GM23338 (cell line): Measurements from ENCODE around the gene SOST. TPM values are rescaled to one million over a fixed set of nuclear protein-coding genes. Genes with fewer than 3 reads are reported as not detected.

Source experiments
- ATAC-seq: fragments of 200-7000 bp; cut with Tn5 transposase; 3 replicates; pipeline ENCODE4 v1.9.1; 2020
- DNase-seq: peaks from one replicate; pipeline ENCODE4 v3.0.0-alpha.2; 2015; ENCODE audit warnings: low spot score
- H2AFZ ChIP-seq: fragments of 200-600 bp; sonication (generic); 2 replicates; pipeline ENCODE4 v1.8.0; 2016; ENCODE audit warnings: antibody characterized with exemption, mild to moderate bottlenecking, moderate library complexity
- H3F3A ChIP-seq: fragments of 200-600 bp; sonication (generic); replicated peaks from 2 replicates; pipeline ENCODE4 v1.8.0; 2017; ENCODE audit warnings: antibody characterized with exemption, mixed run types, low read depth
- H3K27ac ChIP-seq: fragments of 200-600 bp; sonication (generic); 2 replicates; pipeline ENCODE4 v1.6.1; 2016; ENCODE audit warnings: low read depth
- H3K27me3 ChIP-seq: fragments of 200-600 bp; sonication (generic); 2 replicates; pipeline ENCODE4 v1.8.0; 2016; ENCODE audit warnings: mild to moderate bottlenecking, mixed run types, moderate library complexity; ENCODE audit not compliant: insufficient read depth
- H3K36me3 ChIP-seq: fragments of 200-600 bp; sonication (generic); 2 replicates; pipeline ENCODE4 v1.8.0; 2016; ENCODE audit warnings: mild to moderate bottlenecking; ENCODE audit not compliant: insufficient read depth
- H3K4me1 ChIP-seq: fragments of 200-600 bp; sonication (generic); 2 replicates; pipeline ENCODE4 v1.8.0; 2016; ENCODE audit warnings: mild to moderate bottlenecking, moderate library complexity; ENCODE audit not compliant: insufficient read depth
- H3K4me2 ChIP-seq: fragments of 200-600 bp; sonication (generic); 2 replicates; pipeline ENCODE4 v1.7.1; 2017; ENCODE audit warnings: mixed run types
- H3K4me3 ChIP-seq: fragments of 200-600 bp; sonication (generic); 2 replicates; pipeline ENCODE4 v1.6.1; 2016; ENCODE audit warnings: mixed run types
- H3K79me2 ChIP-seq: fragments of 200-600 bp; sonication (generic); replicated peaks from 2 replicates; pipeline ENCODE4 v1.8.0; 2017; ENCODE audit warnings: mild to moderate bottlenecking; ENCODE audit not compliant: insufficient read depth
- H3K9me2 ChIP-seq: fragments of 200-600 bp; sonication (generic); 2 replicates; pipeline ENCODE4 v1.8.0; 2017; ENCODE audit not compliant: insufficient read depth
- H4K20me1 ChIP-seq: fragments of 200-600 bp; sonication (generic); replicated peaks from 2 replicates; pipeline ENCODE4 v1.8.0; 2017; ENCODE audit warnings: mild to moderate bottlenecking; ENCODE audit not compliant: insufficient read depth
- H3K27ac Mint-ChIP-seq: 2 replicates; pipeline ENCODE4 v1.8.0; 2020; ENCODE audit warnings: inconsistent platforms, mild to moderate bottlenecking, moderate library complexity, mixed read lengths
- H3K27me3 Mint-ChIP-seq: 3 replicates; pipeline ENCODE4 v1.8.0; 2022; ENCODE audit warnings: low read depth, mild to moderate bottlenecking, moderate library complexity, mixed read lengths, inconsistent platforms; ENCODE audit not compliant: insufficient read depth, poor library complexity
- H3K36me3 Mint-ChIP-seq: 3 replicates; pipeline ENCODE4 v1.8.0; 2021; ENCODE audit warnings: low read depth, mild to moderate bottlenecking, inconsistent platforms, moderate library complexity, mixed read lengths
- H3K4me1 Mint-ChIP-seq: 3 replicates; pipeline ENCODE4 v1.8.0; 2020; ENCODE audit warnings: mild to moderate bottlenecking, inconsistent platforms, mixed read lengths
- H3K4me3 Mint-ChIP-seq: 3 replicates; pipeline ENCODE4 v1.8.0; 2021; ENCODE audit warnings: moderate library complexity, mild to moderate bottlenecking, inconsistent platforms, mixed read lengths
- H3K9me3 Mint-ChIP-seq: 3 replicates; pipeline ENCODE4 v1.8.0; 2020; ENCODE audit warnings: moderate library complexity, mild to moderate bottlenecking, inconsistent platforms, mixed read lengths
- CREB1 ChIP-seq: fragments of 250-450 bp; sonication (Bioruptor Pico); IDR thresholded peaks from 2 replicates; pipeline ENCODE4 v1.5.0; 2020; ENCODE audit warnings: low read depth, mild to moderate bottlenecking, moderate library complexity
- CTCF ChIP-seq, 2 experiments: fragments of 200-600 bp in 1 of 2; sonication (generic) in 1 of 2; conservative IDR thresholded peaks; 2 replicates each; pipeline versions ENCODE4 v1.5.1 to v1.6.1; 2016 to 2017; ENCODE audit warnings: antibody characterized with exemption in 2 of 2, low read depth in 2 of 2, mild to moderate bottlenecking in 2 of 2, moderate library complexity in 1 of 2
- ETS1 ChIP-seq: IDR thresholded peaks from 2 replicates; pipeline ENCODE4 v1.6.1; 2016; ENCODE audit warnings: antibody characterized with exemption
- JUNB ChIP-seq: IDR thresholded peaks from one replicate; pipeline ENCODE4 v1.6.1; 2016; ENCODE audit warnings: antibody characterized with exemption; ENCODE audit not compliant: unreplicated experiment
- POLR2AphosphoS5 ChIP-seq: IDR thresholded peaks from 2 replicates; pipeline ENCODE4 v1.6.1; 2016; ENCODE audit warnings: antibody characterized with exemption, low read depth
- REST ChIP-seq: IDR thresholded peaks from one replicate; pipeline ENCODE4 v1.6.1; 2018; ENCODE audit warnings: antibody characterized with exemption; ENCODE audit not compliant: unreplicated experiment
- STAT1 ChIP-seq: IDR thresholded peaks from one replicate; pipeline ENCODE4 v1.6.1; 2016; ENCODE audit warnings: antibody characterized with exemption; ENCODE audit not compliant: unreplicated experiment
- ZNF114 ChIP-seq: fragments of 250-450 bp; sonication (Bioruptor Pico); IDR thresholded peaks from 2 replicates; pipeline ENCODE4 v1.5.0; 2020; ENCODE audit warnings: mild to moderate bottlenecking, moderate library complexity
- ZNF331 ChIP-seq: fragments of 250-450 bp; sonication (Bioruptor Pico); IDR thresholded peaks from 2 replicates; pipeline ENCODE4 v1.5.0; 2020; ENCODE audit warnings: low read depth, mild to moderate bottlenecking, moderate library complexity
- polyA plus RNA-seq: library from polyadenylated mRNA; unstranded; fragments of >200 nt; fragmentation: Nextera tagmentation; extraction: Ambion mirVana; gene quantifications from 2 replicates; pipeline ENCODE4 v1.2.1, GENCODE V29; 2016
- total RNA-seq: library from RNA; depleted of rRNA; stranded (reverse); fragments of >200 nt; shearing (Covaris generic); gene quantifications from 2 replicates; pipeline ENCODE4 v1.2.3, GENCODE V29; 2014

Gene SOST
- total and polyA plus RNA-seq, 2 experiments from 2014 or later = not detected

GRCh38 chr17:43709210-43709609, 49.4 kb downstream of the SOST start:
- no peaks in the 10 kb centered on the region for H3K9me3 Mint-ChIP-seq
- Histone ChIP-seq H4K20me1 (no peaks in the 10 kb centered on the region), H3K9me2 (no peaks in the 10 kb centered on the region), H2AFZ (no peak overlapping the region), H3K36me3 (no peaks in the 10 kb centered on the region), H3K4me3 (no peak overlapping the region), H3F3A (no peaks in the 10 kb centered on the region), H3K27ac (no peak overlapping the region), H3K4me2 (no peak overlapping the region), H3K27me3 (peaks cover 24% of the 10 kb centered on the region), H3K4me1 (peaks cover 9% of the 10 kb centered on the region; the same call in 1 of the 2 replicates), H3K79me2 (no peaks in the 10 kb centered on the region)
- H3K4me3 Mint-ChIP-seq = no peak overlapping the region
- TF ChIP-seq REST = no peak
- no peak for TF ChIP-seq JUNB
- no peak for TF ChIP-seq STAT1
- no peak overlapping the region for H3K27ac Mint-ChIP-seq
- no peak for DNase-seq
- no peak for ATAC-seq
- no peaks in the 10 kb centered on the region; the same call in 2 of the 3 replicates for H3K36me3 Mint-ChIP-seq
- peaks cover 29% of the 10 kb centered on the region for H3K27me3 Mint-ChIP-seq
- H3K4me1 Mint-ChIP-seq = peaks cover 13% of the 10 kb centered on the region

DNA sequence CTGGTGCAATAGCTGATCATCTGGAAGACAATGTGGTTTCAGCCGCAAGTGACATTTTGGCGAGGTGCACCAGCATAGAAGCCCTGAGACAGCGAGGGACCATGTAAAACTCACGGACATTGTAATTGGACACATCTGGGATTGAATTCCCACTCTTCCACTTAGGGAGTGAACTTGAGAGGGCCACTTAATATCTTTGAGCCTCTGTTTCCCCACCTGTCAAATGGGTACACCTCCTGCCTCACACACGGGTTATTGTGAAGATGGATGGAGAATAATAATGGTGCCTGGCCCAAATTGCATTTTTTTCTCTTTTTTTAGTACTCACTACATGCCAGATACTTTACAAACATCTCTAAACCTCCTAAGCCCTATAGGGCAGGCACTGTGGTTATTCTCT, 51.4 kb downstream of the SOST start:
- Mint-ChIP-seq H3K27me3 (peaks cover 15% of the 10 kb centered on the region), H3K9me3 (no peaks in the 10 kb centered on the region), H3K36me3 (no peaks in the 10 kb centered on the region; the same call in 2 of the 3 replicates), H3K4me3 (no peak overlapping the region), H3K4me1 (peaks cover 14% of the 10 kb centered on the region), H3K27ac (no peak overlapping the region)
- ATAC-seq = no peak
- 0 out of 2 replicates have a peak, but pooled peaks cover 6% of the 10 kb centered on the region for H3K4me1 ChIP-seq
- no peak overlapping the region for H2AFZ ChIP-seq
- no peaks in the 10 kb centered on the region for H3F3A ChIP-seq
- H3K4me2 ChIP-seq = no peak overlapping the region
- H3K4me3 ChIP-seq = no peak overlapping the region
- no peaks in the 10 kb centered on the region for H3K79me2 ChIP-seq
- DNase-seq = no peak
- no peaks in the 10 kb centered on the region for H4K20me1 ChIP-seq
- H3K9me2 ChIP-seq = no peaks in the 10 kb centered on the region
- TF ChIP-seq ZNF331 (CRISPR knock-in tag) = no peak
- no peaks in the 10 kb centered on the region for H3K36me3 ChIP-seq
- no peak overlapping the region for H3K27ac ChIP-seq
- peaks cover 4% of the 10 kb centered on the region; the same call in 1 of the 2 replicates for H3K27me3 ChIP-seq

DNA sequence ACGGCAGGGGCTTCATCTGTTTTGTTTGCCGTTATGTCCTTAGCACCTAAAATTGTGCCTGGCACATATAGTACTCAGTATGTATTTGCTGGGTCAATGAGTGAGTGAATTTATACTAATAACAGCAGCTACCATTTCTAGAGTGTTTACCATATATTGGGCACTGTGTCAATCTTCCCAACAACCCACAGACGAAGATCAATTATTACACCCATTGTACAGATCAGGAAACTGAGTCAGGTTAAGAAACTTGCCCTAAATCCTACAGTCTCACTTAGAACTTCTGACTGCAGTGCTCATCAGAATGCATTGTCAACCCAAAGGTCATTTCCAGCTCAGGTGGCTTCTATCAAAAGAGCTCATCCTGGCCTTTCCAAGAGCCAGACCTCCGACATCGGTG, 52.4 kb downstream of the SOST start:
- no peaks in the 10 kb centered on the region for H3K9me3 Mint-ChIP-seq
- no peaks in the 10 kb centered on the region for H3K9me2 ChIP-seq
- H3K4me2 ChIP-seq = no peak overlapping the region
- no peaks in the 10 kb centered on the region; the same call in 2 of the 3 replicates for H3K36me3 Mint-ChIP-seq
- no peaks in the 10 kb centered on the region for H3F3A ChIP-seq
- no peaks in the 10 kb centered on the region for H3K36me3 ChIP-seq
- H4K20me1 ChIP-seq = no peaks in the 10 kb centered on the region
- no peak overlapping the region for H3K27ac Mint-ChIP-seq
- H3K27me3 Mint-ChIP-seq = peaks cover 9% of the 10 kb centered on the region
- H3K4me1 ChIP-seq = peaks cover 10% of the 10 kb centered on the region; the same call in 1 of the 2 replicates
- no peak overlapping the region for H3K4me3 Mint-ChIP-seq
- DNase-seq (no peak), ATAC-seq (no peak)
- H3K4me3 ChIP-seq = no peak overlapping the region
- H3K79me2 ChIP-seq = no peaks in the 10 kb centered on the region
- H2AFZ ChIP-seq = no peak overlapping the region
- H3K27ac ChIP-seq = no peak overlapping the region
- peaks cover 17% of the 10 kb centered on the region for H3K4me1 Mint-ChIP-seq
- H3K27me3 ChIP-seq = no peaks in the 10 kb centered on the region
- no peak for TF ChIP-seq POLR2AphosphoS5
- TF ChIP-seq CTCF (conservative IDR thresholded peaks at IDR 0.05; ENCODE audit: low read depth in 2 of 2) = no peak
- TF ChIP-seq STAT1 = no peak
- no peak for TF ChIP-seq JUNB
- no peak for TF ChIP-seq REST
- TF ChIP-seq ZNF114 (CRISPR knock-in tag) = no peak
- TF ChIP-seq CREB1 (CRISPR knock-in tag) = no peak
- no peak for TF ChIP-seq ETS1
